B cell (primary cell): ENCODE data around the gene CACNA2D3.

Experiments used
- CTCF ChIP-seq: fragments of 200-600 bp; IDR thresholded peaks from one replicate; pipeline ENCODE4 v1.8.0; 2022; ENCODE audit warnings: antibody characterized with exemption, mild to moderate bottlenecking
- EZH2 ChIP-seq: IDR thresholded peaks from 2 replicates; pipeline ENCODE4 v1.6.1; 2012; ENCODE audit warnings: borderline replicate concordance, low read depth, mild to moderate bottlenecking, moderate library complexity, low read length; ENCODE audit not compliant: insufficient read depth, poor library complexity, severe bottlenecking

- TF ChIP-seq CTCF (no peak), EZH2 (no peak)
Measured at GRCh38 chr3:54144284-54144683, 21.9 kb downstream of the CACNA2D3 start.
